K562 (cell line): ENCODE data around the gene VEGFC. TPM values are rescaled to one million over a fixed set of nuclear protein-coding genes. Genes with fewer than 3 reads are reported as not detected.

Experiments used
- ATAC-seq: fragments of 200-7000 bp; cut with Tn5 transposase; 3 replicates; pipeline ENCODE4 v1.9.1; 2020; ENCODE audit warnings: moderate library complexity
- BruUV-seq: library from RNA; stranded (reverse); fragments of 400-500 nt; replicated peaks from 2 replicates; lab custom pipeline; 2021; lab: Mats Ljungman, UMichigan
- CTCF ChIA-PET: fragments of 300-600 bp; formaldehyde crosslinking; extraction: SDS; loops from one replicate; lab custom pipeline; 2021; ENCODE audit warnings: low intra/inter-chr PET ratio; lab: Yijun Ruan, JAX
- POLR2A ChIA-PET: fragments of 300-600, 350-650 bp; sonication (Branson Sonifier 250); formaldehyde crosslinking; extraction: SDS; loops from one replicate; lab custom pipeline; 2021; ENCODE audit warnings: antibody characterized with exemption, inconsistent platforms; lab: Yijun Ruan, JAX
- DNase-seq, 4 experiments: peaks; one replicate each; pipeline versions ENCODE4 v3.0.0 to v3.0.0-alpha.2; 2011 to 2018; ENCODE audit warnings: low spot score in 3 of 4, mixed read lengths in 3 of 4; ENCODE audit errors: extremely low read depth in 1 of 4
- FAIRE-seq: peaks from 2 replicates; lab custom pipeline; 2011; peaks lifted over from hg19 to GRCh38; lab: Jason Lieb, UNC
- H2AFZ ChIP-seq: 2 replicates; pipeline ENCODE4 v1.6.0; 2011; ENCODE audit warnings: low read depth, low read length, control low read depth, inconsistent platforms
- H3K27ac ChIP-seq: fragments of 200-600 bp; 3 replicates; pipeline ENCODE4 v1.8.0; 2011; ENCODE audit warnings: low read depth, mild to moderate bottlenecking, control low read depth, inconsistent platforms, low read length, moderate library complexity, mixed read lengths; ENCODE audit errors: extremely low read depth
- H3K27me3 ChIP-seq, 2 experiments: fragments of 300-600 bp in 1 of 2; 2 replicates in 1 of 2; 3 replicates in 1 of 2; pipeline versions ENCODE4 v1.6.0 to v1.8.0; 2011; ENCODE audit warnings: inconsistent platforms in 2 of 2, low read length in 2 of 2, mild to moderate bottlenecking in 1 of 2, mixed read lengths in 1 of 2, moderate library complexity in 1 of 2; ENCODE audit not compliant: control insufficient read depth in 2 of 2, insufficient read depth in 2 of 2
- H3K36me3 ChIP-seq: fragments of 300-600 bp; 3 replicates; pipeline ENCODE4 v1.8.0; 2011; ENCODE audit warnings: mild to moderate bottlenecking, low read length, inconsistent platforms; ENCODE audit not compliant: control insufficient read depth, insufficient read depth
- H3K4me1 ChIP-seq, 2 experiments: fragments of 200-600 bp in 1 of 2; replicated peaks in 1 of 2; 2 replicates in 1 of 2; 3 replicates in 1 of 2; pipeline versions ENCODE4 v1.5.1 to v1.8.0; 2011; ENCODE audit warnings: inconsistent platforms in 2 of 2, low read length in 2 of 2, mild to moderate bottlenecking in 1 of 2, mixed read lengths in 1 of 2, moderate library complexity in 1 of 2; ENCODE audit not compliant: control insufficient read depth in 2 of 2, insufficient read depth in 2 of 2
- H3K4me2 ChIP-seq: 2 replicates; pipeline ENCODE4 v1.6.1; 2011; ENCODE audit warnings: low read length, control low read depth, inconsistent platforms, mixed read lengths; ENCODE audit not compliant: insufficient read depth
- H3K4me3 ChIP-seq: fragments of 200-600 bp; sonication (generic), shearing (Covaris generic); 2 replicates; pipeline ENCODE4 v1.5.1; 2016; ENCODE audit warnings: control low read depth, inconsistent platforms
- H3K79me2 ChIP-seq: fragments of 200-600 bp; 3 replicates; pipeline ENCODE4 v1.8.0; 2011; ENCODE audit warnings: low read length, inconsistent platforms; ENCODE audit not compliant: control insufficient read depth, insufficient read depth
- H3K9ac ChIP-seq, 2 experiments: 2 replicates each; pipeline versions ENCODE4 v1.6.0 to v1.6.1; 2011; ENCODE audit warnings: low read depth in 2 of 2, low read length in 2 of 2, control low read depth in 1 of 2, inconsistent platforms in 1 of 2, mild to moderate bottlenecking in 1 of 2, mixed read lengths in 1 of 2; ENCODE audit not compliant: insufficient read depth in 1 of 2
- H3K9me1 ChIP-seq: one replicate; pipeline ENCODE4 v1.6.0; 2011; ENCODE audit warnings: inconsistent platforms, mild to moderate bottlenecking, low read length, moderate library complexity; ENCODE audit not compliant: control insufficient read depth, insufficient read depth
- H3K9me3 ChIP-seq: replicated peaks from 2 replicates; pipeline ENCODE4 v1.5.1; 2011; ENCODE audit warnings: low read depth, low read length, inconsistent platforms; ENCODE audit not compliant: control insufficient read depth, insufficient read depth
- H4K20me1 ChIP-seq: replicated peaks from 2 replicates; pipeline ENCODE4 v1.6.1; 2011; ENCODE audit warnings: low read length, inconsistent platforms, mixed read lengths; ENCODE audit not compliant: control insufficient read depth, insufficient read depth
- CBX2 ChIP-seq: fragments of 200-600 bp; sonication (generic); IDR thresholded peaks from one replicate; pipeline ENCODE4 v1.6.1; 2012; ENCODE audit warnings: mild to moderate bottlenecking, low read length, inconsistent platforms; ENCODE audit not compliant: insufficient read depth, poor library complexity, severe bottlenecking
- ELF2 ChIP-seq: fragments of 250-450 bp; sonication (Bioruptor Pico); IDR thresholded peaks from 2 replicates; pipeline ENCODE4 v1.5.0; 2021; ENCODE audit warnings: mild to moderate bottlenecking
- ESRRA ChIP-seq: fragments of 450-650 bp; IDR thresholded peaks from 2 replicates; pipeline ENCODE4 v1.6.1; 2014; ENCODE audit warnings: low read depth, mild to moderate bottlenecking, moderate library complexity, borderline replicate concordance
- GABPB2 ChIP-seq: fragments of 250-450 bp; sonication (Bioruptor Pico); conservative IDR thresholded peaks from 2 replicates; pipeline ENCODE4 v1.5.1; 2021; ENCODE audit warnings: mild to moderate bottlenecking
- GATA2 ChIP-seq: sonication (generic); formaldehyde crosslinking; IDR thresholded peaks from 2 replicates; pipeline ENCODE4 v1.4.0; 2020; ENCODE audit warnings: mild to moderate bottlenecking, missing genetic modification reagents
- HDAC8 ChIP-seq: fragments of 450-650 bp; IDR thresholded peaks from 2 replicates; pipeline ENCODE4 v1.6.1; 2016; ENCODE audit warnings: mild to moderate bottlenecking, missing genetic modification characterization, moderate library complexity, missing compliant biosample characterization
- HINFP ChIP-seq: fragments of 450-650 bp; conservative IDR thresholded peaks from 2 replicates; pipeline ENCODE4 v1.6.1; 2016; ENCODE audit warnings: missing genetic modification characterization, low read depth, mild to moderate bottlenecking, control low read depth, missing compliant biosample characterization
- NCOA1 ChIP-seq: fragments of 450-650 bp; IDR thresholded peaks from 2 replicates; pipeline ENCODE4 v1.6.1; 2016; ENCODE audit warnings: low read depth
- PHF8 ChIP-seq: fragments of 200-600 bp; sonication (generic); IDR thresholded peaks from 2 replicates; pipeline ENCODE4 v1.6.1; 2012; ENCODE audit warnings: mixed run types, mild to moderate bottlenecking, inconsistent platforms, low read length, moderate library complexity, borderline replicate concordance
- SMAD3 ChIP-seq: fragments of 450-650 bp; formaldehyde crosslinking; conservative IDR thresholded peaks from 2 replicates; pipeline ENCODE4 v1.4.0; 2020; ENCODE audit warnings: mild to moderate bottlenecking
- SRF ChIP-seq, 2 experiments: fragments of 250-450, 450-650 bp in 1 of 2; sonication (Bioruptor Pico) in 1 of 2; sonication (generic) in 1 of 2; formaldehyde crosslinking; IDR thresholded peaks; 2 replicates each; pipeline versions ENCODE4 v1.5.0 to v1.5.1; 2020 to 2022; ENCODE audit warnings: mild to moderate bottlenecking in 1 of 2, missing genetic modification reagents in 1 of 2
- STAG1 ChIP-seq: sonication (generic); formaldehyde crosslinking; IDR thresholded peaks from 2 replicates; pipeline ENCODE4 v1.5.0; 2020; ENCODE audit warnings: missing genetic modification reagents, borderline replicate concordance
- ZNF592 ChIP-seq: fragments of 450-650 bp; IDR thresholded peaks from 2 replicates; pipeline ENCODE4 v1.6.1; 2017; ENCODE audit warnings: antibody characterized with exemption, mild to moderate bottlenecking
- WGBS: fragments of 100-300 bp; shearing (Covaris generic); methylation state at CpG from one replicate; pipeline ENCODE4 v1.1.6; 2016; ENCODE audit warnings: low coverage, mixed read lengths; ENCODE audit not compliant: insufficient coverage; ENCODE audit errors: missing lambda C conversion rate; 5-methylcytosine and 5-hydroxymethylcytosine counted together
- in situ Hi-C: fragments of 300-500 bp; cut with MboI; formaldehyde crosslinking; loops from 4 replicates; pipeline ENCODE4 v1.15.0; 2018; ENCODE audit warnings: inconsistent platforms, mixed read lengths
- intact Hi-C: fragments of 100-400 bp; cut with micrococcal nuclease; formaldehyde crosslinking; loops from 2 replicates; pipeline ENCODE4 v1.14.2; 2022
- polyA plus RNA-seq, 8 experiments: library from polyadenylated mRNA; depleted of rRNA in 4 of 8; stranded (reverse) in 5 of 8; unstranded in 3 of 8; fragments of >200 nt; fragmentation: Nextera tagmentation in 2 of 8; fragmentation: Illumina TruSeq in 1 of 8; extraction: Ambion mirVana in 2 of 8; extraction: Trizol in 1 of 8; gene quantifications; 2 replicates each; pipeline versions ENCODE4 v1.2.1 to v1.2.3, GENCODE V29; 2011 to 2014; ENCODE audit warnings: inconsistent platforms in 1 of 8, missing spikeins in 1 of 8
- total RNA-seq, 7 experiments: library from RNA; depleted of rRNA in 6 of 7; stranded (reverse); fragments of >200 nt in 6 of 7; fragmentation: Illumina TruSeq in 2 of 7; extraction: Trizol in 2 of 7; gene quantifications; 2 replicates each; pipeline versions ENCODE4 v1.2.1 to v1.2.3, GENCODE V29; 2011 to 2021; ENCODE audit warnings: low replicate concordance in 1 of 7

VEGFC gene
- total and polyA plus RNA-seq, 9 of the 15 experiments (the other 6 are each of a cell fraction or from before 2014, with no cell fraction given): not detected

- Histone ChIP-seq H3K9me3 (no peaks in the 10 kb centered on the region; the same call in 1 of the 2 replicates), H3K4me1 (no peaks in the 10 kb centered on the region), H3K27me3 (no peaks in the 10 kb centered on the region), H3K36me3 (no peaks in the 10 kb centered on the region), H2AFZ (no peak overlapping the region), H3K4me2 (no peak overlapping the region), H3K9ac (no peak overlapping the region), H3K9me1 (no peaks in the 10 kb centered on the region), H4K20me1 (no peaks in the 10 kb centered on the region), H3K79me2 (no peaks in the 10 kb centered on the region), H3K4me3 (no peak overlapping the region), H3K27ac (no peak overlapping the region)
- intact Hi-C loops (no loop called here), in situ Hi-C loops (no loop called here)
- ATAC-seq (no peak), FAIRE-seq (no peak), DNase-seq (no peak)
- CTCF ChIA-PET: no interaction called here
- TF ChIP-seq GABPB2 (no peak), CBX2 (no peak), ESRRA (no peak), SMAD3 (CRISPR knock-in tag) (no peak), HDAC8 (no peak), NCOA1 (no peak), PHF8 (no peak), STAG1 (CRISPR knock-in tag) (no peak), HINFP (tag) (no peak), ELF2 (CRISPR knock-in tag) (no peak), GATA2 (CRISPR knock-in tag) (no peak), ZNF592 (no peak), SRF (CRISPR knock-in tag; IDR thresholded peaks at IDR 0.05) (no peak)
- BruUV-seq: no TSS peak
- 0% methylated on average over 1 of the region's 1 CpG for WGBS
- POLR2A ChIA-PET: no interaction called here
Observed at GRCh38 chr4:176818531-176818930, 25.8 kb upstream of the VEGFC start.
